Measurements from ENCODE around the gene LRIT3.

DNA sequence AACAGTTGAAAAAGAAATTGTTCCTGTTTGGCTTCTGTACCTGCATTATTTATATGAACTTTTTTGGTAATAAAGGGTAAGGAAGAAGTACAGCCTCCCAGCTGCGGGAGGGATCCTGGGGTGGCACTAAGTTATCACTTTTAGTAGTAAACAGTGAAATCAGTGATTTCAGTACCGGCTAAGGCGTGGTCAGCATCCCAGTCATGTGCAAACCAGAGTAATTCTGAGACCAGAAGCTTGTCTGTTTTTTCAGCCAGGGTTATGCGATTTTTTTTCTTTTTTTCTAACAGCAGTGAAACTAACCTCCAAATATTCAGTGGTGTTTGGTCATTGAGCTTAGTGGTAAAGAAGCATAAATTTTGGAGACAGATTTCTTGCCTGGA, 68.1 kb downstream of the LRIT3 start:
- TF ChIP-seq, protein P1, sequence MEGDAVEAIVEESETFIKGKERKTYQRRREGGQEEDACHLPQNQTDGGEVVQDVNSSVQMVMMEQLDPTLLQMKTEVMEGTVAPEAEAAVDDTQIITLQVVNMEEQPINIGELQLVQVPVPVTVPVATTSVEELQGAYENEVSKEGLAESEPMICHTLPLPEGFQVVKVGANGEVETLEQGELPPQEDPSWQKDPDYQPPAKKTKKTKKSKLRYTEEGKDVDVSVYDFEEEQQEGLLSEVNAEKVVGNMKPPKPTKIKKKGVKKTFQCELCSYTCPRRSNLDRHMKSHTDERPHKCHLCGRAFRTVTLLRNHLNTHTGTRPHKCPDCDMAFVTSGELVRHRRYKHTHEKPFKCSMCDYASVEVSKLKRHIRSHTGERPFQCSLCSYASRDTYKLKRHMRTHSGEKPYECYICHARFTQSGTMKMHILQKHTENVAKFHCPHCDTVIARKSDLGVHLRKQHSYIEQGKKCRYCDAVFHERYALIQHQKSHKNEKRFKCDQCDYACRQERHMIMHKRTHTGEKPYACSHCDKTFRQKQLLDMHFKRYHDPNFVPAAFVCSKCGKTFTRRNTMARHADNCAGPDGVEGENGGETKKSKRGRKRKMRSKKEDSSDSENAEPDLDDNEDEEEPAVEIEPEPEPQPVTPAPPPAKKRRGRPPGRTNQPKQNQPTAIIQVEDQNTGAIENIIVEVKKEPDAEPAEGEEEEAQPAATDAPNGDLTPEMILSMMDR (IDR thresholded peaks at IDR 0.05; ENCODE audit: control extremely low read depth in 1 of 3, insufficient read depth in 1 of 3, low read depth in 1 of 3, low read length in 3 of 3) = no peak
- TF ChIP-seq POLR2A (IDR thresholded peaks at IDR 0.05; ENCODE audit: control extremely low read depth in 1 of 2, low read depth in 2 of 2, low read length in 2 of 2) = no peak
- no peak for TF ChIP-seq KDM1A (IDR thresholded peaks at IDR 0.05; ENCODE audit: borderline replicate concordance, low read length)
- TF ChIP-seq, protein P2, sequence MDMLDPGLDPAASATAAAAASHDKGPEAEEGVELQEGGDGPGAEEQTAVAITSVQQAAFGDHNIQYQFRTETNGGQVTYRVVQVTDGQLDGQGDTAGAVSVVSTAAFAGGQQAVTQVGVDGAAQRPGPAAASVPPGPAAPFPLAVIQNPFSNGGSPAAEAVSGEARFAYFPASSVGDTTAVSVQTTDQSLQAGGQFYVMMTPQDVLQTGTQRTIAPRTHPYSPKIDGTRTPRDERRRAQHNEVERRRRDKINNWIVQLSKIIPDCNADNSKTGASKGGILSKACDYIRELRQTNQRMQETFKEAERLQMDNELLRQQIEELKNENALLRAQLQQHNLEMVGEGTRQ (IDR thresholded peaks at IDR 0.05; ENCODE audit: low read length) = no peak
- TF ChIP-seq TEAD4 (IDR thresholded peaks at IDR 0.05; ENCODE audit: low read depth, low read length) = no peak
- no peak for TF ChIP-seq EZH2 (IDR thresholded peaks at IDR 0.05; ENCODE audit: low read depth, low read length, severe bottlenecking)
- no peak for TF ChIP-seq ATF3 (IDR thresholded peaks at IDR 0.05; ENCODE audit: insufficient read depth, low read depth, low read length)
- TF ChIP-seq CEBPB (IDR thresholded peaks at IDR 0.05; ENCODE audit: low read depth, low read length) = no peak
- no peak for TF ChIP-seq BRCA1 (IDR thresholded peaks at IDR 0.05; ENCODE audit: low read depth, low read length)
- no peak for TF ChIP-seq SIN3A (conservative IDR thresholded peaks at IDR 0.05 in 1 of 2, IDR thresholded peaks at IDR 0.05 in 1 of 2; ENCODE audit: low read depth in 1 of 2, low read length in 2 of 2)
- no peak for TF ChIP-seq JUN (IDR thresholded peaks at IDR 0.05; ENCODE audit: low read depth, low read length)
- TF ChIP-seq TBP (IDR thresholded peaks at IDR 0.05; ENCODE audit: low read depth, low read length) = no peak
- TF ChIP-seq FOSL1 (IDR thresholded peaks at IDR 0.05; ENCODE audit: insufficient read depth, low read depth, low read length) = no peak
- TF ChIP-seq POLR2AphosphoS5 (IDR thresholded peaks at IDR 0.05; ENCODE audit: low read depth, low read length) = no peak

Data from H1 (cell line).